GM12892 (cell line): ENCODE measurements around the gene SCAPER.
"Not testable (repeated sequence)": the region's sequence is repeated elsewhere in the genome, so short reads cannot be mapped to it uniquely, and the experiment has no call there.

ENCODE experiments used
- POLR2AphosphoS5 ChIP-seq: IDR thresholded peaks from 2 replicates; pipeline ENCODE4 v1.6.1; 2011; ENCODE audit warnings: low read depth, low read length, control low read depth
- TAF1 ChIP-seq: IDR thresholded peaks from 2 replicates; pipeline ENCODE4 v1.6.1; 2011; ENCODE audit warnings: low read depth, mild to moderate bottlenecking, control low read depth, low read length, borderline replicate concordance

DNA sequence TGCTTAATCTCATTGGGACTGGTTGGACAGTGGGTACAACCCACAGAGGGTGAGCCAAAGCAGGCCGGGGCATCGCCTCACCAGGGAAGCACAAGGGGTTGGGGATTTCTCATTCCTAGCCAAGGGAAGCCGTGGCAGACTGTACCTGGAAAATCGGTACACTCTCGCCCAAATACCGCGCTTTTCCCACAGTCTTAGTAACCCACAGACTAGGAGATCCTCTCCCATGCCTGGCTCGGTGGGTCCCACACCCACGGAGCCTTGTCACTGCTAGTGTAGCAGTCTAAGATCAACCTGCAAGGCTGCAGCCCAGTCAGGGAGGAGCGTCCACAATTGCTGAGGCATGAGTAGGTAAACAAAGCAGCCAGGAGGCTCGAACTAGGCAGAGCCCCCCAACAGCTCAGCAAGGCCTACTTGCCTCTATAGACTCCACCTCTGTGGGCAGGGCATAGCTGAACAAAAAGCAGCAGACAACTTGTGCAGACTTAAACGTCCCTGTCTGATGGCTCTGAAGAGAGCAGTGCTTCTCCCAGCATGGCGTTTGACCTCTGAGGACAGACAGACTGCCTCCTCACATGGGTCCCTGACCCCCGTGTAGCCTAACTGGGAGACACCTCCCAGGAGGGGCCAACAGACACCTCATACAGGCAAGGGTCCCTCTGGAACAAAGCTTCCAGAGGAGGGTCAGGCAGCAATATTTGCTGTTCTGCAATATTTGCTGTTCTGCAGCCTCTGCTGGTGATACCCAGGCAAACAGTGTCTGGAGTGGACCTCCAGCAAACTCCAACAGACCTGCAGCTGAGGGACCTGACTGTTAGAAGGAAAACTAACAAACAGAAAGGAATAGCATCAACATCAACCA lies 17.6 kb downstream of the SCAPER start:
- not testable (repeated sequence) for TF ChIP-seq POLR2AphosphoS5, TAF1
